HG02798 (cell line): Measurements from ENCODE around the gene RIN3.

Experiments used
- ATAC-seq: cut with Tn5 transposase; IDR thresholded peaks from one replicate; pipeline ENCODE4 v1.9.1; 2021; ENCODE audit warnings: mild to moderate bottlenecking; ENCODE audit not compliant: unreplicated experiment, poor library complexity

The RIN3 gene

DNA sequence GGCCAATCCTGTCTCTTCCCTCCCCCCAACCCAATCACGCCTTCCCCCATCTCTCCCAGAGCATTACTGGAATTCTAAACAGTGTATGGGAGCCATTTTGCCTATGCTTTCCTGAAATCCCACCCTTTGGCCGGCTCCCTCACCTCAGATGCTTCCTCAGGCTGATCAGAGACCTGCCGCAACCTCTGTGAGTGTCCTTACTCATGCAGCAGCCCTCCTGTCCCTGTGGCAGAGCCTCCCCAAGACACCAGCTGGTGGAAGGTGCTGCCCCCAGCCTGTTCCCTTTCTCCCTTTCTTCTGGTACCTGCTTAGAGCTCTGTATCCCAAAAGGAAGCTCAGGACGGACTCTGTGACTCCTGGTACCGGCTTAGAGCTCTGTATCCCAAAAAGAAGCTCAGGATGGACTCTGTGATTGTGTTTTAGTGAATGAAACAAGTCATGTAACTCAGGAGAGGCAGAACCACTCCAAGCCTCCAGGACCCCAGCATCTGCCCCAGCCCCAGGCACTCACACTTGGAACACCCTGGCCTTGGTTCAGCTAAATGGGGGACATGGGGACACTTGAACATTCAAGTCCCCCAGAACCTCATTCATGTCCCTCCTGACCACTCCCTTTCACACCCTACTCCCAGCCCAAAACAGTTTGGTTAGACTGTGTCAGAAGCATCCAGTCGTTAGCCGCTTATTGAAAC, 29.3 kb upstream of the RIN3 start:
- no peak for ATAC-seq

DNA sequence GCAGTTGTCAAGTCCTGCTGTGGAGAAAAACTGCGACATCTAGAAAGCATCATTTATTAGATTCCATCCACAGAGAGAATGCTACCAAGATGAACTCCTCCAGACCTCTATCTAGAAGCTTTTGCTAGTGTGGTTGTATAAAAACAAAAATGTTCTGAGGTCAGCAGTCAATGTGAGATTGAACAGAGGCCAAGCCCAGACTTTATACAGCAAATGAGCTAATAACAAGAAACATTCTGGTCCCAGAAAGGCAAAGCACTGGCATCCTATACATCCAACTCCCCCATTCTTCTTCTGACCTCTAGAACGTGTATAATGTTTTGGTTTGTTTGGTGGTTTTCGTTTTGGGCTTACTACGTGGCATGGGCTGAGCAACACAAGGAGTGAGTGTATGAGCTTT, 26.7 kb upstream of the RIN3 start:
- no peak for ATAC-seq

DNA sequence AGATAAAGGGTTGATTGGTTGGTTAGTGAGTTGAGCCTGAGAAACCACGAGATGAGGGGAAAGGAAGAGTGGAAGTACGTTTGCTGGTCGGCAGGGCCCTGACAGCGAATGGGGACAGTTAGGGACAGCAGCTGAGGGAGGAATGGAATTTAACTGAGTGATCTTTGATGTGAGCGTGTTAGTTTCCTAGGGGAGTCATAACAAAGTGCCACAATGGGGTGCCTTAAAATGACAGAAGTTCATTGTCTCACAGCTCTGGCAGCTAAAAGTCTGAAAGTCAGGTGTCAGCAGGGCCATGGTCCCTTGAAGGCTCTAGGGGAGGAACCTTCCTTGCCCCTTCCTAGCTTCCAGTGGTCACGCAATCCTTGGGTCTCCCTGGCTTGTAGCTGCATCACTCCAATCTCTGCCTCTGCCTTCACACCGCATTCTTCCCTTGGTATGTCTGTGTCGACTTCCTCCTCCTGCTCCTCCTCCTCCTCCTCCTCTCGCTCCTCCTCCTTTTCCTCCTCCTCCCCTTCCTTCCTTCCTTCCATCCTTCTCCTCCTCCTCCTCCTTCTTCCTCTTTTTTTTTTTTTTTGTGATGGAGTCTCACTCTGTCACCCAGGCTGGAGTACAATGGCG, 26.0 kb upstream of the RIN3 start:
- ATAC-seq: no peak

DNA sequence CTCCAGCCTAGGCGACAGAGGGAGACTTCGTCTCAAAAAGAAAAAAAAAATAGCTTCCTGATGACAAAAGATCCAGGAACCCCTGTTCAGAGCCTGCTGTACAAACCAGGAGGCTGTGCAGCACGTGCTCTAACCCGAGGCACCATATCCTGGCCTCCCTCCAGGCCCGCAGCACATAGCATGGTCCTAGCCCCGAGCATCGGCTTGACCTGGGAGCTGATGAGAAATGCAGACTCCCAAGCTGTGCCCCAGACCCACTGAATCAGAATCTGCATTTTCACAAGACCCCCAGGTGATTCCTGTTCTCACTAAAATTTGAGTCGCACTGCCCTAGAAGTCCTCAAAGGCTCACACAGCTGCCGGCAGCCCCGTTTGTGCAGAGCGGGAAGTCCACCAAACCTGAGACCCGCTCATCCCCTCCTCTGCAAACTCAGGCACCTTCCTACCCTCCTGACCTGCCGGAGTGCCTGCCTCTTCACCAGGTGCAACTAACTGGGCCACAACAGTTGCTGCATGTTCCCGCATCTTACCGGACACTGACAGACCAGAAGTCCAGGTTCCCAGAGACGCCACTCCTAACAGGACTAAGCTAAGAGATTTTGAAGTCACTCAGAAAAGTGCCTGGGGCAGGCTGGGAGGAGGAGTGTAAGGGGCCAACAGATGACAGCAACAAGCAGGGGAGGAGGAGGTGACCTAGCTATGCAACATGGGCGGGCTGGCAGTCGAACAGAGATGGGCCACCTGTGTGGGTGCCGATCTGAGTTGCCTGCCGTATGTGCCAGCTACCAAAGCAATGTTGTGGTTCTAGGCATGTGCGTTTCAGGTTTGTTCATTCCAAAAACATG, 24.0 kb upstream of the RIN3 start:
- ATAC-seq: no peak

DNA sequence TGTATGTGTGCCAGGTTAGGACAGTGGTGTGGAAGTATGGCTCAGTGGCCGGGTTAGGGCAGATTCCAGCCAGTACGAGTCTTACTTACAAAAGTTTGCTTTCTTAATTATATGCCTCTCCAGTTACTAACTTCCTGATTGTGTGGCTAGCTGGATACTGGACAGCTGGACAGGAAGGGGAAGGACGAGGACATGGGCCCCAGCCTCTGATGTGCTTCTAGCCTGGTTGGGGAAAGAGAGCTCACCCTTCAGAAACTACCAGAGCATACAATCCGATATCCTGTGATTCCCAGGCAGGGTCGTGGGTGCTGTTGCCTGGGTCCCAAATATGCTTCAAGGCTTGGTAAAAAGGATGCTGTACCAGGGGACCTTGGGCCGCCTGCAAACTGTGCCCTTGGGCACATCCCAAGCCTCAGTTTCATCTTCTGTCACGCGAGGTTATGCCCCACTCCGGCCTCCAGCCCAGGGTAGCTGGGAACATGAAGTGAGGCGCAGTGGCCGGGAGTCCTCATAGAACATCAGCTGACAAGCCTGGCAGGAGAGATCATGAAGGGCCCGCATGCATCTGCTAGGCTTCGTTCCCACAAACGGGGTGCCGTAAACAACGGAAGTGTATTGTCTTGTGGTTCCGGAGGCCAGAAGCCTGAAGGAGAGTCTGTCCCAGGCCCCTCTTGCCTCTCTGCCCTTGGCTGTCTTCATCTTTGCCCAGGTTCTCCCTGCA, 23.2 kb upstream of the RIN3 start:
- ATAC-seq: no peak

DNA sequence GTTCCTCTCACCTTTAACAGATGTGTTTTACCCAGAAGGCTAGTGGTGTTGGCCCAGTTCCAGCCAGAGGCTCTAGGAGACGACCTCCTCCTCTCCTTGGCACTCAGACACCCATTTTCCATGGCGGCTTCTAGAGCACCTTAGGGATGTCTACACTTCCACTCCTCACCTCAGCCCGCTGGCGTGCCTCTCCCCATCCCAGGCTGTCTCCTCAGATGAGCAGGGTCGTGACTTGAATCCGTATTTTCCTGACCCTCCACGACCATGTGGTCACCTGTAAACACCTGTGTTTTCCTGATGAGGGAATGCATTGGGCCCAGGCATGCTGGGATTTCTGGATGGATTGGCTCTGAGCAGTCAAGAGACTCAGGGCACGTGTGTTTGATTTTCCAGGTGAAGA, 21.8 kb upstream of the RIN3 start:
- ATAC-seq: no peak

DNA sequence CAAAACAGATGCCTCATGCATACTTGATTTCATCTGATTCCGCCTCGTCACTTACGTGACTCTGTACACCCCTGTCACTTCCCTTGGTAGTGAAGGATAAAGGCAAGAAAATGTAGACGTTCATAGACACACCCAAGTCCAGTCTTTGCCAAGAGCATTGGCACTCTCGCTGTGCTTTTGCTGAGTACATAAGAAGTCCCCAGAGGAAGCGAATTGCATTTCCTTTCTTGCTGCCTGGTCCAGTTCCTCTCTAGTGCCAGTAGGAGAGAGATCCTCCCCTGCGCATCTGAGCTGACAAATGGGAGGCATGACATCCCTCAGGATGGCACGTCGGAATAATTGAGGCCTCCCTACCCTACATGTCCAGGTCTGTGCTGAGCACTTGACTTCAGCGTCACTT, 21.3 kb upstream of the RIN3 start:
- ATAC-seq: no peak

DNA sequence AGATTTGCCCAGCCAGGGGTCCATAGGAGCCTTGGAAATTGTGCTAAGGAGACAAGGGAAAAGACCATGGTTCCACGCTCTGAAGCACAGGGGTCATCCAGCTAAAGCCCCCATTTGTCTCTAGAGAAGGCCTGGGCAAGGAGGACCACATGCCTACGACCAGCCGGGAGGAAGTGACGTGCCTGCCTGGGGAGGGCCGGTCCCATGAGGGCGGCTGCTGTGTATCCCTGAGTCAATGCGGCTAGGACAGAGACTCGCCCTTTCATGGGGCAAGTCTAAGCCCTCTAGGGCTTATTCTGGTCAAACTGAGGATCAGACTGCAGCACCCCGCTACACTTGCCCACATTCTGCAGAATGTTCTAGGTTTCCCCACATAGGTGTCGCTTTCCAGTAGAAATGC, 20.6 kb upstream of the RIN3 start:
- no peak for ATAC-seq

DNA sequence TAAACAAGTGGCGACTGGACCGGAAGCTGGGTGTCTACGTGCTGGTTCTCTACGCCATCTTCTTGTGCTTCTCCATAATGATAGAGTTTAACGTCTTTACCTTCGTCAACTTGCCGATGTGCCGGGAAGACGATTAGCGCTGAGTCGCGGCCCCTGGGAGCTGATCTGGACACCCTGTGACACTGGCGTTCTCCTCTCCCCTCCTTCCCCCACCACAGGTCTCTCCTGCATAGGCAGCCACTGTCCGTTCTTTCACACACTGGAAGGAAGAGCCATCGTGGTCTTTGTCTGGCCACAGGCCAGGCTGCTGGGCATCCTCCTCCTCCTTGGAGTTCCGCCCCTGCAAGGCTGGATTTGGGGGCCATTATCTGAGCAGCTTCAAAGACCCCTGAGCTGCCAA, 20.1 kb upstream of the RIN3 start:
- ATAC-seq: no peak

DNA sequence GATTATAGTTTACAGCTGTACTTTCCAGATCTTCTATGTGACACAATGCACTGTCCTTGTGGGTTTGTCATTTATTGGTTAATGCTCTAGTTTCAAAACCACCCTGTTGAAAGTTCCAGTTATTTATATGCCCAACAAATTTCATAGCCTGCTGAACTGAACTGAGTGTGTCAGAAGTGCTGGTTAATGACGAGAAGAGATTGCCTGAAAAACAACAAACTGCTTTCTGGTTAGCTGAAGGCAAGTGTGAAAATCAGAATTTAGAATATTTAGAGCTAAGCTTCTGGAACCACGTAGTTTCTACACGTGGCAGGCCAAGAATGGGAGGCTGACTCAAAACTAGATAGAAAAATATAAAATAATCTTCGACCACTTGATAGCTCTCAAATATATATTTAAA, 19.1 kb upstream of the RIN3 start:
- peak; percentile 41 for ATAC-seq

DNA sequence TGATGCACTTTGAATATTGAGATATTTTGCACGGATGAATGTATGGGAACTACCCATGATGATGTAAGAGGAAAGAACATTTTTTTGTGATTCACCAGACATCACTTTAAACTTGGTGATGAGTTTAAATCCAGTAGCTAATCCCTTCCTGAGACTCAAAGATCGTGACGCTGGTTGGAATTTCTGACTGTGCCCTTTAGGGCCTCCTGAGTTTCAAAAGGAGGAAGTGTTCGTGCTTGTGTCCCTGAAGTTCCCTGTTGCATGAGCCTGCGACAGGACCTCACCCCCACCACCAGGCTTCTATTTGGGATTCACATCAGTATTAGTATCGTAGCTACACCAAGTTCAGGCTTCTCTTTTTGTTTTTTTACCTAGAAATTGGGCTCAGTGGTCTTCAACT, 18.6 kb upstream of the RIN3 start:
- ATAC-seq: no peak

DNA sequence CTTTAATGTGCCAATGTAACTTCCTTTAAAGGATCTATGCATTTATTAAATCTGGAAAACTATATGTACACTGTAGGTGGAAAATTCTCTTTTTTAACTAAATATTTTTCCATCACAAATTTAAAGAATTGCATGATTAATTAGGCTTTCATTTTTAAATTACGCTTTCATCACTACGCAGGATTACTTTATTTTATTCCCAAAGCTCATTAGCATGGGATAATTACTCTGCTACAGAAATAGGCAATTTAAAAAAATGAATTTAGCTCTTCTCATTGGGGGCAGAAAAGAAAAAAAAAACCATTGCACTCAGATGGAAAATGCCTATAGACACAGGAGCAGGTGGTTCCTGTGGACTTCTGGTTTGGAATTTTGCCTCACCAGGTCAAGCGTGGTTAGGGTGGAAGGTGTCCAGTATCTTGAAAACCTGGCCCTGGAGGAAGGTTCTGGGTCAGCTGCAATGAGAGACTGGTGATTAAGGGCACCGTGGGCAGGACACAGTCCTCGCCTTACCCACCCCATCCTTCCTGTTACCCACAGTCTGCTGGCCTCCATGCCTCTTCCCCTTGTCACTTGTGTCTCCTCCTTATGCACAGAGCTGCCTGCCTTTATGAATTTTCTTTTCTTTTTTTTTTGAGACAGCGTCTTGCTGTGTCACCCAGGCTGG, 17.3 kb upstream of the RIN3 start:
- no peak for ATAC-seq

DNA sequence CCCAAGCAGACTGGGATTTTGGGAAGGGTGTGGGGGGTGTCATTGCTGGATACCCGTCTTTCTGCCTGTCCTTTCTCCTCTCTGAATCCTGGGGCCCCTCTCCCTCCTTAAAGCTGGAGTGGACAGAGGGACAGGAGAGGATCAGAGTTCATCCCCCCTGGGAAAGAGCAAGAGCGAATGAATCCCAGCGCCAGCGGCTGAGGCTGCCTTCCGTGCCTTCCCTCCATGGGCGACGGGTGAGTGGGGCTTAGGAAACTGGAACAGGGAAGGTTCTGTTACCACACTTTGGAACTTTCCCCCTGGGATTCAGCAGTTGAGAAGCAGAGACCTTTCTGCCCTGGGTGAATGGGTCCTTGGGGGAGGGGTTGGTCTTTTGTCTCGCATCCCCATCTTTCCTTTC, 16.2 kb upstream of the RIN3 start:
- no peak for ATAC-seq

DNA sequence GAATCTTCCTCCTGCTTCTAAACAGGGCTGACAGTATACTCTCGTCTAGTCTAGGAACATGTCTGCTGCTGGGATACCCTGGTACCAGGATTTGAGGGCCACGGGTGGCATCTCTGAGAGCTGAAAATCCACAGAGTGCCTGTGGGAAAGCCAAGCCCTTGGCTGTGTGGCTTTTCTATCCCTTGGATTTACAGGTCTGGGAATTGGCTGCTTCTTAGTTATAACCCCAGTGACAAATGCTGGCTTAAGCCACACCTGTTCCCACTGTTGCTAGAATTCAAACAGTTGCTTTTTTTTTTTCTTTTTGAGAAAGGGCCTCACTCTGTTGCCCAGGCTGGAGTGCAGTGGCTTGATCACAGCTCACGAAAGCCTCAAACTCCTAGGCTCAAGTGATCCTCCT, 14.3 kb upstream of the RIN3 start:
- ATAC-seq: no peak

DNA sequence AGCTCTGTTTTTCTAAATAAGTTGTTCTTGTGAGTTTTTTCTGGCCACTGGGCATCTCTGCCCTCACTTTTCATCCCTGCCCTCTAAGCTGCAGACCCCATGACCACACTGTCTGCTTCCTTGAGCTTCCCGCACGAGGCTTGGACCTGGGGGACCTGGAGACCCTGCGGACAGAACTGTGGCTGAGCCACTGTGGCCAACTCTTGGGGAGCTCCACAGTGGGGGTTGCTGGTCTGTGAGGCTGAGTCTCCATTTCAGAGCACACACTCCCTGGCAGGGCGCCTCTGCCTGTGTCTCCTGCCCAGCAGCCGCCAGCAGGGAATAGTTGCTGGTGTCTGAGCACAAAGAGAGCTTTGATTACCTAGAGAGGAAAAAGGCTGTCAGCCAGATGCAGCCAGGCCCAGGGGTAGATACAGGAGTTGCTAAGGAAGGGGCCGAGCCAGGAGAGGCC, 13.1 kb upstream of the RIN3 start:
- no peak for ATAC-seq

DNA sequence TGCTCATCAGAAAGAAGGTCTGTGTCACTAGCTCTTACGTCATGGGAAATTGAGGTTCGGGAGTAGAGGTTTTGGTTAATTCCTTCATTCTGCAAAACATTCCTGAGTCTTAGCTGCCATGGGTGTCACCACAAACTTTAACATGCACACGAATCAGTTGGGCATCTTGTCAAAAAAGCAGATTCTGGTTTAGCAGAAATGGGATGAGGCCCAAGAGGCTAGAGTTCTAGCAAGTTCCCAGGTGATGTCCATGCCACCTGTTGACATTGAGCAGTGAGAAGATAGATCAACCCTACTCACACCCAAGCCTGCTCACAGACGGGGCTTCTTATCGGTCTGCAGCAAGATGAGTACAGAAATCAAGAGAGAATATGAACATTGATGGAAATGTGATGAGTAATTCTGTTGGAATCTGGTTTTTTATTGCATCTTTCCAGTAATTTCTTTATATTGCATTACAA, 11.7 kb upstream of the RIN3 start:
- no peak for ATAC-seq

DNA sequence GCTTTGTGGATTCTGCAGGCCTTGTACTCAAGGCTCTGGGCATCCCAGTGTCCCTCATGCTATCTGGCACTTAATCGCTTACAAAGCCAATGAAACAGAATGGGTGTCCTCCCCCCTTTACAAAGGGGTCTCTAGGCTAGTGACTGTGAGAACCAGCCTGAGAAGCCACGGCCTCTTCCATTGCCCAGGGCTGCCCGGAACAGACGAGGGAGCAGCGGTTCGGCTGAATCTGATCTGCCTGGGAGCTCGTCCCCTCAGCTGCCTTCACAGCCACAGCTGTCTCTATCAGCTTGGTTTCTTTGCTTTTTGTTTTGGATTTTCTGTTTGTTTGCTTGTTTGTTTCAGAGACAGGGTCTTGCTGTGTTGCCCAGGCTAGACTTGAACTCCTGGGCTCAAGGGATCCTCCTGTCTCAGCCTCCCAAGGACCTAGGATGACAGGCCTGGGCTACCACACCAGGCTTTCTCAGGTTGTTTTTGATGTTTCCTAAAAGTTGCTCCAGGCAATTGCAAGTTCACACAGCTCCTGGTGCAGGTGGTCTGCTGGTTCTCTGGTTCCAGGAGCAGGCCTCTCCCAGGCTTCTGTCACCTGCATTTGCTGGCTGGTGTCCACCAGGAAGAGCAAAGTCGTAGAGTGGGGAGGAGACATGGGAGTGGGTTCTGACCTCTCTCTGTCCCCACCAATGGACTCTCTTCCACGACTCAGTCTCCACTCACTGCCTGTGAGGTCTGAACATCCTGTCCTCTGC, 10.9 kb upstream of the RIN3 start:
- no peak for ATAC-seq

DNA sequence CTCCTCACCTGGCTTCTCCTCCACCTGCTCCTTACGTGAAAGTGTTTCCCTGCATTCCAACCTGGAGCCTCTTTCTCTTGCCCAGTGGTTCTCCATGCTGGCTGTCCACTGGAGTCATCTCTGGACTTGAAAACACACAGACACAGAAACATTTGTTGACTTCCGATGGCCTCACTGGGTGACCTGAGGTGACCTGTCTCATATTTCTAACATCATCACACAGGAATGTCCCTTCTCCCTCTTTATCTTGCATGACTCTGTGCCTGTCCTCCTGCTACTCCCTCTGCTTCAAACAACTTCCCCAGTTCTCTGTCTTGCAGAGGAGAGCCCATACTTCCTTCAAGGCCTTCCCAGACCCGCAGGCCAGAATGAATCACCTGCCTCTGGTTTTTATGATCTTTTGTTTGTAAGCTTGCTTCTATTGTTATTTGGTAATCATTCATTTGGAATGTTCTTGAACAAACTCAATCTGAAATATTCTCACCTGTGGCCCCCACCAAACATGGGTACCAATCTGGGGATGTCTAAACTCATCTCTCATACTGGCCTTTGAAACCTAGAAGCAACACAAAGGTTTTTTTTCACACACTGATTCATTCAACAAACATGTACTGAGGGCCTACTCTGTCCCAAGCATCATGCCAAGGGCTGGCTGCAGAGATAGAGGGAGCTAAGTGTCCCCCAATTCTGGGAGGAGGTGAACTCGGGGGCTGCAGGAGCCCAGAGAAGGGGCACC, 9.7 kb upstream of the RIN3 start:
- no peak for ATAC-seq

DNA sequence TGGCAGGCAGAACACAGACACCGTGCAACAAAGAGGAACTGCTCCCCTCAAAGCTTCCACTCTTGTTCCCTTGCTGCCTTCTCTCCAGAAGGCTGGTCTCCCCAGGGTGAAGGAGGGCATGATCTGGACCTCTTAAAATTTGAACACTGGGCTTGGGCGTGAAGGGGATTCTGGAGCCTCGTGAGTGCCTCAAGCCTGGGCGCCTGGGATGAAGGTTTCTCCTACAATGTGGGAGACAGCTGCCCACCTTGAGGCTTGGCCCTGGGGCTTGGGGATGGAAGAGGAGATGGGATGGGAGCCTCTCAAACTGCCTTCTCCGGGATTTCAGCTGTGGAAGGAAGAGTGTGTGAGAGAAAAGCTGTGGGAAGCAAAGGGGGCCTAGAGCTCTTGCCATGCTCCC, 7.8 kb upstream of the RIN3 start:
- ATAC-seq: no peak
